Measurements from ENCODE around the gene MRPS25.

MRPS25 gene

GRCh38 chr3:15064835-15065549 is at the start of gene MRPS25:
TSS of gene MRPS25 (minus strand) at chr3:15065315. CDS start at chr3:15065194, 121 bp downstream.
- peak; percentile 77 for DNase-seq (ENCODE audit: low read depth, low spot score)

GRCh38 chr3:15113884-15114283 is 48.8 kb upstream of the MRPS25 start:
- no peak for DNase-seq (ENCODE audit: low read depth, low spot score)

GRCh38 chr3:15113471-15113870 is 48.4 kb upstream of the MRPS25 start:
- DNase-seq (ENCODE audit: low read depth, low spot score), result no peak

- DNase-seq (ENCODE audit: low read depth, low spot score), result no peak
These were observed 46.9 kb upstream of the MRPS25 start for GRCh38 chr3:15112011-15112410.

GRCh38 chr3:15110206-15110605 is 45.1 kb upstream of the MRPS25 start:
- DNase-seq (ENCODE audit: low read depth, low spot score), result no peak

GRCh38 chr3:15108869-15109268 is 43.8 kb upstream of the MRPS25 start:
- DNase-seq (ENCODE audit: low read depth, low spot score), result no peak

- peak; percentile 47 for DNase-seq (ENCODE audit: low read depth, low spot score)
These were observed 43.0 kb upstream of the MRPS25 start for GRCh38 chr3:15108082-15108545.

GRCh38 chr3:15107075-15107947 is 42.2 kb upstream of the MRPS25 start:
- DNase-seq (ENCODE audit: low read depth, low spot score), result no peak

- DNase-seq (ENCODE audit: low read depth, low spot score), result no peak
These were observed 37.7 kb upstream of the MRPS25 start for GRCh38 chr3:15102836-15103235.

- DNase-seq (ENCODE audit: low read depth, low spot score), result no peak
These were observed 37.1 kb upstream of the MRPS25 start for GRCh38 chr3:15102256-15102655.

GRCh38 chr3:15099364-15100098 is 34.4 kb upstream of the MRPS25 start:
- DNase-seq (ENCODE audit: low read depth, low spot score), result no peak

GRCh38 chr3:15098503-15099363 is 33.6 kb upstream of the MRPS25 start, which contains the start of gene RBSN:
TSS of gene RBSN (minus strand) at chr3:15099148. CDS start at chr3:15096120, 3,028 bp downstream.
- peak; percentile 90 for DNase-seq (ENCODE audit: low read depth, low spot score)

- DNase-seq (ENCODE audit: low read depth, low spot score), result no peak
These were observed 32.8 kb upstream of the MRPS25 start for GRCh38 chr3:15097891-15098290.

GRCh38 chr3:15096046-15096445 is 30.9 kb upstream of the MRPS25 start:
- no peak for DNase-seq (ENCODE audit: low read depth, low spot score)

- DNase-seq (ENCODE audit: low read depth, low spot score), result no peak
These were observed 29.2 kb upstream of the MRPS25 start for GRCh38 chr3:15094187-15094875.

GRCh38 chr3:15092686-15093085 is 27.6 kb upstream of the MRPS25 start:
- no peak for DNase-seq (ENCODE audit: low read depth, low spot score)

- DNase-seq (ENCODE audit: low read depth, low spot score), result no peak
These were observed 26.5 kb upstream of the MRPS25 start for GRCh38 chr3:15091575-15091974.

GRCh38 chr3:15089201-15089600 is 24.1 kb upstream of the MRPS25 start:
- no peak for DNase-seq (ENCODE audit: low read depth, low spot score)

- no peak for DNase-seq (ENCODE audit: low read depth, low spot score)
These were observed 21.6 kb upstream of the MRPS25 start for GRCh38 chr3:15086699-15087098.

- DNase-seq (ENCODE audit: low read depth, low spot score), result no peak
These were observed 21.1 kb upstream of the MRPS25 start for GRCh38 chr3:15086263-15086662.

Measured in activated naive CD8-positive, alpha-beta T cell treated with anti-CD3 and anti-CD28 coated beads, Interleukin-2, amount 50 U/mL, for 16 hours (primary cell).